Endodermal cell (in vitro differentiated cells): ENCODE measurements around the gene ADM5. TPM values are rescaled to one million over a fixed set of nuclear protein-coding genes. Genes with fewer than 3 reads are reported as not detected.

ENCODE experiments used
- DNase-seq: peaks from one replicate; pipeline ENCODE4 v3.0.0-alpha.2; 2017
- H3K27ac ChIP-seq: 2 replicates; pipeline ENCODE4 v1.5.1; 2013; ENCODE audit warnings: mild to moderate bottlenecking, low read depth, low read length, moderate library complexity
- H3K27me3 ChIP-seq: 2 replicates; pipeline ENCODE4 v1.6.1; 2013; ENCODE audit warnings: mild to moderate bottlenecking, low read length, moderate library complexity; ENCODE audit not compliant: insufficient read depth, control insufficient read depth, poor library complexity, severe bottlenecking
- H3K36me3 ChIP-seq: 2 replicates; pipeline ENCODE4 v1.7.0; 2013; ENCODE audit warnings: mild to moderate bottlenecking, low read length, moderate library complexity; ENCODE audit not compliant: control insufficient read depth, insufficient read depth
- H3K4me1 ChIP-seq: one replicate; pipeline ENCODE4 v1.7.0; 2013; ENCODE audit warnings: low read length; ENCODE audit not compliant: control insufficient read depth, insufficient read depth
- H3K4me3 ChIP-seq: 2 replicates; pipeline ENCODE4 v1.5.1; 2013; ENCODE audit warnings: mild to moderate bottlenecking, low read length, moderate library complexity
- H3K9ac ChIP-seq: 2 replicates; pipeline ENCODE4 v1.6.1; 2013; ENCODE audit warnings: mild to moderate bottlenecking, low read length, moderate library complexity; ENCODE audit not compliant: poor library complexity, severe bottlenecking; ENCODE audit errors: extremely low read depth
- H3K9me3 ChIP-seq: 2 replicates; pipeline ENCODE4 v1.6.1; 2013; ENCODE audit warnings: mild to moderate bottlenecking, low read length, moderate library complexity; ENCODE audit not compliant: control insufficient read depth
- H3K27ac Mint-ChIP-seq: 2 replicates; pipeline ENCODE4 v1.8.0; 2020; ENCODE audit warnings: mixed read lengths
- H3K27me3 Mint-ChIP-seq: 2 replicates; pipeline ENCODE4 v1.8.0; 2021; ENCODE audit warnings: mild to moderate bottlenecking, mixed read lengths; ENCODE audit not compliant: insufficient read depth
- H3K36me3 Mint-ChIP-seq: 2 replicates; pipeline ENCODE4 v1.8.0; 2020; ENCODE audit warnings: low read depth, mixed read lengths
- H3K4me1 Mint-ChIP-seq: 2 replicates; pipeline ENCODE4 v1.8.0; 2020; ENCODE audit warnings: mixed read lengths
- H3K4me3 Mint-ChIP-seq: 2 replicates; pipeline ENCODE4 v1.8.0; 2020; ENCODE audit warnings: mild to moderate bottlenecking, moderate library complexity, mixed read lengths
- H3K9me3 Mint-ChIP-seq: 2 replicates; pipeline ENCODE4 v1.8.0; 2020; ENCODE audit warnings: mild to moderate bottlenecking, mixed read lengths
- CTCF ChIP-seq: fragments of 200-600 bp; sonication (generic); conservative IDR thresholded peaks from 2 replicates; pipeline ENCODE4 v1.5.0; 2021; ENCODE audit warnings: antibody characterized with exemption, mild to moderate bottlenecking
- WGBS, 2 experiments: methylation state at CpG; one replicate each; pipeline versions ENCODE4 v1.1.5 to v1.1.7; 2013; ENCODE audit warnings: missing lambda C conversion rate in 2 of 2, mixed read lengths in 1 of 2; ENCODE audit not compliant: insufficient coverage in 1 of 2, insufficient read length in 1 of 2; 5-methylcytosine and 5-hydroxymethylcytosine counted together
- total RNA-seq, 2 donors: library from RNA; stranded (reverse); fragmentation: NEBNext Ultra II Directional in 1 of 2; extraction: Animal tissue kit (Norgen Biotek cat#: 25700) in 1 of 2; gene quantifications; 2 replicates in 1 of 2; 3 replicates in 1 of 2; pipeline ENCODE4 v1.2.1, GENCODE V29; 2021

The ADM5 gene
- total RNA-seq, 2 donors from 2014 or later = 4.6 to 7.7 TPM

- WGBS, 2 experiments = 93 to 100% methylated on average over 1 to 3 of the region's 3 CpGs
- no peak overlapping the region for H3K4me3 ChIP-seq
- no peak overlapping the region for H3K4me3 Mint-ChIP-seq
- TF ChIP-seq CTCF = no peak
- no peaks in the 10 kb centered on the region for H3K9me3 Mint-ChIP-seq
- no peak overlapping the region for H3K9ac ChIP-seq
- H3K27me3 ChIP-seq = no peaks in the 10 kb centered on the region
- H3K4me1 ChIP-seq = no peaks in the 10 kb centered on the region
- peaks cover 29% of the 10 kb centered on the region for H3K36me3 Mint-ChIP-seq
- no peak for DNase-seq
- no peaks in the 10 kb centered on the region for H3K9me3 ChIP-seq
- no peak overlapping the region for H3K27ac Mint-ChIP-seq
- no peak overlapping the region for H3K27ac ChIP-seq
- H3K27me3 Mint-ChIP-seq = no peaks in the 10 kb centered on the region
- peaks cover 26% of the 10 kb centered on the region for H3K36me3 ChIP-seq
- peaks cover 18% of the 10 kb centered on the region for H3K4me1 Mint-ChIP-seq
These were observed 19.9 kb upstream of the ADM5 start for GRCh38 chr19:49669516-49669915.

- H3K9ac ChIP-seq = peak overlapping the region; percentile 29
- peaks cover 27% of the 10 kb centered on the region for H3K36me3 Mint-ChIP-seq
- no peaks in the 10 kb centered on the region for H3K9me3 ChIP-seq
- no peaks in the 10 kb centered on the region for H3K9me3 Mint-ChIP-seq
- H3K4me3 Mint-ChIP-seq = peak overlapping the region; percentile 37
- 35 to 49% methylated on average over 10 to 28 of the region's 28 CpGs for WGBS, 2 experiments
- peak overlapping the region; percentile 88 for H3K27ac Mint-ChIP-seq
- no peaks in the 10 kb centered on the region for H3K27me3 Mint-ChIP-seq
- no peaks in the 10 kb centered on the region for H3K4me1 ChIP-seq
- H3K27ac ChIP-seq = peak overlapping the region; percentile 22
- TF ChIP-seq CTCF = peak; percentile 96
- no peak overlapping the region for H3K4me3 ChIP-seq
- H3K27me3 ChIP-seq = no peaks in the 10 kb centered on the region
- H3K4me1 Mint-ChIP-seq = peaks cover 10% of the 10 kb centered on the region
- peak; percentile 96 for DNase-seq
- H3K36me3 ChIP-seq = peaks cover 26% of the 10 kb centered on the region
These were observed 17.1 kb upstream of the ADM5 start for GRCh38 chr19:49672131-49672919.

GRCh38 chr19:49676136-49676783 is 13.1 kb upstream of the ADM5 start:
- peak overlapping the region; percentile 99 for H3K27ac ChIP-seq
- Mint-ChIP-seq H3K4me3 (peak overlapping the region; percentile 97), H3K27me3 (no peaks in the 10 kb centered on the region), H3K27ac (peak overlapping the region; percentile 100), H3K4me1 (peaks cover 31% of the 10 kb centered on the region), H3K9me3 (no peaks in the 10 kb centered on the region), H3K36me3 (peaks cover 13% of the 10 kb centered on the region)
- peak; percentile 93 for DNase-seq
- peak overlapping the region; percentile 86 for H3K4me3 ChIP-seq
- TF ChIP-seq CTCF = no peak
- peaks cover 8% of the 10 kb centered on the region for H3K36me3 ChIP-seq
- no peaks in the 10 kb centered on the region for H3K27me3 ChIP-seq
- 0 to 1% methylated on average over 15 to 27 of the region's 27 CpGs for WGBS, 2 experiments
- peaks cover 14% of the 10 kb centered on the region for H3K4me1 ChIP-seq
- peak overlapping the region; percentile 95 for H3K9ac ChIP-seq
- no peaks in the 10 kb centered on the region for H3K9me3 ChIP-seq
